ENCODE measurements around the gene FBXW11. TPM values are rescaled to one million over a fixed set of nuclear protein-coding genes. Genes with fewer than 3 reads are reported as not detected.

Gene FBXW11
- total RNA-seq, 1 donor from 2014 or later = 110 TPM

GRCh38 chr5:171855798-171856763 lies 150.4 kb downstream of the FBXW11 start:
- Mint-ChIP-seq H3K9me3 (ENCODE audit: unreplicated experiment) (peaks cover 9% of the 10 kb centered on the region), H3K27me3 (ENCODE audit: unreplicated experiment) (peaks cover 7% of the 10 kb centered on the region), H3K27ac (ENCODE audit: unreplicated experiment) (no peak overlapping the region), H3K36me3 (ENCODE audit: unreplicated experiment) (peaks cover 14% of the 10 kb centered on the region), H3K4me3 (ENCODE audit: unreplicated experiment) (no peak overlapping the region), H3K4me1 (ENCODE audit: low read depth, unreplicated experiment) (peaks cover 13% of the 10 kb centered on the region)
- TF ChIP-seq CTCF (IDR thresholded peaks at IDR 0.05; ENCODE audit: partially characterized antibody, unreplicated experiment) = no peak
- DNase-seq = no peak

DNA sequence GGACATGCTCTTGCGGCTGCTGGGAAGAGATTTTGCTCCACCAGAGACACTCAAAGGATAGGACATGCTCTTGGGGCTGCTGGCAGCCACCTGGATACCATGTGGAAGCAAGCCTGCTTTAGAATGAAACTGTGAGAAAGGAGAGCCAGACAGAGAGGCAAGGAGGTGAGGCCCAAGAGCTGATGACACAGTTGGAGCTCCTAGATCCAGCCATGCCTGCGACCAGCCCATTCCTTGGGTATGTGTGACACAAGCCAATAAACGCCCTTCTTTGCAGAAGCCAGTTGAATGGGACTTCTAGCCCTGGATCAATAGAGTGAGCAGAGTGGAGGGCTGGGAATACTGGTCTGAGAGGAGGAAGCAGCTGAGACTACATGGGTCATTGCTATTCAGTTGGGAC lies 151.2 kb downstream of the FBXW11 start:
- no peak for DNase-seq
- Mint-ChIP-seq H3K9me3 (ENCODE audit: unreplicated experiment) (peaks cover 9% of the 10 kb centered on the region), H3K36me3 (ENCODE audit: unreplicated experiment) (peaks cover 13% of the 10 kb centered on the region), H3K4me1 (ENCODE audit: low read depth, unreplicated experiment) (peaks cover 20% of the 10 kb centered on the region), H3K27me3 (ENCODE audit: unreplicated experiment) (peaks cover 9% of the 10 kb centered on the region), H3K27ac (ENCODE audit: unreplicated experiment) (no peak overlapping the region), H3K4me3 (ENCODE audit: unreplicated experiment) (no peak overlapping the region)
- TF ChIP-seq CTCF (IDR thresholded peaks at IDR 0.05; ENCODE audit: partially characterized antibody, unreplicated experiment) = no peak

DNA sequence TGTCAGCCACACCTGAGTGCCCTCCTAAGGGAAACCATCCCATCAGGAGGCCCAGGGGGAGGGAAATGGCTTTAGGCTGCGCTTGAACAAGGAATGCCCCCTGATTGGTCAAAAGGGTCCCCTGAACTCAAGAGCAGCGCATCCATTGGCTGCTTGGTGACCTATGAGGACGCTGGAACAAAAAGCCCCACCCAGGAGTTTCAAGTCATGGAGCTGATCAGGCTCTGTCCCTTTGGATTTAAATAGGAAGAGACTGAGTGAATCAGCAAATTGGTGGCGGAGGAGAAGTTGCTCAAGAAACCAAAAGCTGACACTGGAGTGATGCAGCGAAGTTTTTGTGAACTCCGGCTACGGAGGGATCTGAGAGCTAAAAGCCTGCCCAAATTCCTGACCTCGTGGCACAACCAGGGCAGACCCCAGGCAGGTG lies 154.2 kb downstream of the FBXW11 start:
- Mint-ChIP-seq H3K4me1 (ENCODE audit: low read depth, unreplicated experiment) (peaks cover 10% of the 10 kb centered on the region), H3K9me3 (ENCODE audit: unreplicated experiment) (peaks cover 6% of the 10 kb centered on the region), H3K36me3 (ENCODE audit: unreplicated experiment) (peaks cover 5% of the 10 kb centered on the region), H3K27ac (ENCODE audit: unreplicated experiment) (no peak overlapping the region), H3K27me3 (ENCODE audit: unreplicated experiment) (peaks cover 2% of the 10 kb centered on the region), H3K4me3 (ENCODE audit: unreplicated experiment) (no peak overlapping the region)
- no peak for DNase-seq
- TF ChIP-seq CTCF (IDR thresholded peaks at IDR 0.05; ENCODE audit: partially characterized antibody, unreplicated experiment) = no peak

GRCh38 chr5:171851251-171851650 lies 155.2 kb downstream of the FBXW11 start:
- H3K27ac Mint-ChIP-seq (ENCODE audit: unreplicated experiment) = no peak overlapping the region
- DNase-seq = no peak
- peaks cover 2% of the 10 kb centered on the region for H3K27me3 Mint-ChIP-seq (ENCODE audit: unreplicated experiment)
- no peak for TF ChIP-seq CTCF (IDR thresholded peaks at IDR 0.05; ENCODE audit: partially characterized antibody, unreplicated experiment)
- peaks cover 7% of the 10 kb centered on the region for H3K4me1 Mint-ChIP-seq (ENCODE audit: low read depth, unreplicated experiment)
- H3K9me3 Mint-ChIP-seq (ENCODE audit: unreplicated experiment) = peaks cover 3% of the 10 kb centered on the region
- no peak overlapping the region for H3K4me3 Mint-ChIP-seq (ENCODE audit: unreplicated experiment)
- H3K36me3 Mint-ChIP-seq (ENCODE audit: unreplicated experiment) = peaks cover 5% of the 10 kb centered on the region
